Muscle of back (tissue), 11 donors: ENCODE measurements around the gene TMEM63B. TPM values are rescaled to one million over a fixed set of nuclear protein-coding genes. Genes with fewer than 3 reads are reported as not detected.
"Not testable (repeated sequence)": the region's sequence is repeated elsewhere in the genome, so short reads cannot be mapped to it uniquely, and the experiment has no call there.

Source experiments
- DNase-seq, 3 donors: peaks; one replicate each; pipeline versions ENCODE4 v3.0.0 to v3.0.0-alpha.2; 2013
- polyA plus RNA-seq, 10 donors: library from polyadenylated mRNA; unstranded; fragments of 120-200 nt; gene quantifications; one replicate each; pipeline ENCODE4 v1.2.1, GENCODE V29; 2013; ENCODE audit not compliant: insufficient read length in 10 of 10

The TMEM63B gene
- polyA plus RNA-seq, 10 donors = 14.2 to 20.5 (median 16.8) TPM

GRCh38 chr6:44171899-44172546, 44.7 kb downstream of the TMEM63B start:
- no peak for DNase-seq

DNA sequence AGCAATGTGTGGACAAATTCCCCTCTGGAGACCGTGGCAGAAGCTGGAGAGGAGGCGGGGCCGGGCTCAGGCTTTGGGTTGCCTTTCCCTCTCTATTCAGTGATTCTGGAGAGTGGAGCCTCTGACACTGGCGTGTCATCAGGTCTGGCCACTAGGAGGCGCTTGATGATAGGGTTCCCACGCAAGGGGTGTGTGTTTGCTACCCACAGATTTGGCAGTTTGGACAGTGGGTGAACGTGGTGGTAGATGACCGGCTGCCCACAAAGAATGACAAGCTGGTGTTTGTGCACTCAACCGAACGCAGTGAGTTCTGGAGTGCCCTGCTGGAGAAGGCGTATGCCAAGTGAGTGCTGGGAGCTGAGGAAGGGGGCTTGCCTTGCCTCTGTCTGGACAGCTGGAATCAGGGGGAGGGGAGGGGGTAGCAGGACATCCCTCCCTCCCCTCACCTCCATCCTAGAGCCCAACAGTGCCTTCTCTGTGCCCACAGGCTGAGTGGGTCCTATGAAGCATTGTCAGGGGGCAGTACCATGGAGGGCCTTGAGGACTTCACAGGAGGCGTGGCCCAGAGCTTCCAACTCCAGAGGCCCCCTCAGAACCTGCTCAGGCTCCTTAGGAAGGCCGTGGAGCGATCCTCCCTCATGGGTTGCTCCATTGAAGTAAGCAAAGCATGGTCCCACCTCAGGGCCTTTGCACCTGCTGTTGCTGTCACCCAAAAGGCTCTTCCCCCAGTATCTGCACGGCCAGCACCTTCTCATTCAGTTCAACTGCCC, 45.6 kb downstream of the TMEM63B start:
- DNase-seq = peak; percentile 62 to 88 (median 85)

GRCh38 chr6:44176130-44176761, 48.9 kb downstream of the TMEM63B start:
- DNase-seq = no peak

- DNase-seq = no peak
Measured at GRCh38 chr6:44176762-44177509, 49.6 kb downstream of the TMEM63B start.

DNA sequence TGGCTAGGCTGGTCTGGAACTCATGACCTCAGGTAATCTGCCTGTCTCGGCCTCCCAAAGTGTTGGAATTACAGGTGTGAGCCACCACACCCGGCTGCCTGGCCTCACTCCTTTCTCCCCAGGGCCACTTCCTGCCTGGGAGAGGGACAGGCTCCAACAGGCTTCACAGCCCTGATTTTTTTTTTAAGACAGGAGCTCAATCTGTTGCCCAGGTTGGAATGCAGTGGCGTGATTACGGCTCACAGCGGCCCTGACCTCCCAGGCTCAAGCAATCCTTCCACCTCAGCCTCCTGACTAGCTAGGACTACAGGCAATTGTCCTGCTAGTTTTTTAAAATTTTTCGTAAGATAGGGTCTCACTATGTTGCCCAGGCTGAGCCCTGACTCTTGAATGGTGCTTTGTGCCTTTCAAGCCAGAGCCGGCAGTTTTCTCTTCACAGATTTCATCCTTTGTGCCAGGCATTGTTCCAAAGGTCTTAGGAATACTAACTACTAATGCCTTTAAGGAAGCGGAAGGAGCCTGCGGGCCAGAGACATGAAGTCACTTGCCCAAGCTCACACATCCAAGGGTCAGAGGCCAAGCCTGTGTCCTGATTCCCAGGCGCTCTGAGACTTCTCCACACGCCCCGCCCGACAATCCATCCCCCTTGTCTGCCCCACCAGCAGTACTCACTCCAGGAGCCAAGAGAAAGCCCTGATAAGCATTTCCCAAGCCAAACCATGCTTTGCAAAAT, 50.5 kb downstream of the TMEM63B start:
- no peak for DNase-seq

- no peak for DNase-seq
Measured at GRCh38 chr6:44178424-44179071, 51.2 kb downstream of the TMEM63B start.

GRCh38 chr6:44179072-44179536, 51.8 kb downstream of the TMEM63B start:
- no peak for DNase-seq

DNA sequence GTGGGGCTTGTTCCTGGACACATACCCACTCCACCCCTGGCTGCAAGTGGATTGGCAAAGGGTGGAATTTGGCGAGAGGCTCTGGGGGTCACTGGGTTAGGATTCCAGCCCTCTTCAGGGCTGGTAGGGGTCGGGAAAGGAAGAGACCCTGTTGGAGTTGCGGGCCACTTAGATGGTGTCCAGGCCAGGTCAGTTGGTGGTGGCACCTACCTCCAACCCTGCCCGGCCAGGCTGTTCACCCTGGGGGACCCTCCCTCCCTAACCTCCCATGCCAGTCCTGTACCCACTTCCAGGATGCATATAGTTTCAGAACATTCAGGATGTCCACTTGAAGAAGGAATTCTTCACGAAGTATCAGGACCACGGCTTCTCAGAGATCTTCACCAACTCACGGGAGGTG, 52.3 kb downstream of the TMEM63B start:
- no peak for DNase-seq

- DNase-seq = no peak
Measured at GRCh38 chr6:44180406-44180805, 53.1 kb downstream of the TMEM63B start.

DNA sequence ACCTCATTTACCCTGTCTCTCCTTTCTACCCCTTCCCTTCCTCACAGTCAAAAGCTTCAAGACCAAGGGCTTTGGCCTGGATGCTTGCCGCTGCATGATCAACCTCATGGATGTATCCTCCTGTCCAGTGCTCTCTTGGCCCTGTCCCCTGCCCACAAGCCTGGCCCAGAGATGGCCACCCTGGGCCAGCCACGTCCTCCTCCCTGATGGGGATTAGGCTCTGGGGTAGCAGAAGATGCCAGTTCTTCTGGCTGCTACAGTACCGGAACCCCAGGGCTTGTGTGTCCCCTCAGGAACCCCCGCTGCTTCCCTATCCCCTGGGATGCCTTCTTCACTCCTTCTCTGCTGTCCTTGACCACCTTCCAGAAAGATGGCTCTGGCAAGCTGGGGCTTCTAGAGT, 53.5 kb downstream of the TMEM63B start:
- DNase-seq = no peak

DNA sequence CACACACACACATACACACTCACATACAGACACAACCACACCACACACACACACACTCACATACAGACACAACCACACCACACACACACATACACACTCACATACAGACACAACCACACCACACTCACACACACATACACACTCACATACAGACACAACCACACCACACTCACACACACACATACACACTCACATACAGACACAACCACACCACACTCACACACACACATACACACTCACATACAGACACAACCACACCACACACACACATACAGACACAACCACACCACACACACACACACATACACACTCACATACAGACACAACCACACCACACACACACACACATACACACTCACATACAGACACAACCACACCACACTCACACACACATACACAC, 54.4 kb downstream of the TMEM63B start:
- not testable (repeated sequence) for DNase-seq

DNA sequence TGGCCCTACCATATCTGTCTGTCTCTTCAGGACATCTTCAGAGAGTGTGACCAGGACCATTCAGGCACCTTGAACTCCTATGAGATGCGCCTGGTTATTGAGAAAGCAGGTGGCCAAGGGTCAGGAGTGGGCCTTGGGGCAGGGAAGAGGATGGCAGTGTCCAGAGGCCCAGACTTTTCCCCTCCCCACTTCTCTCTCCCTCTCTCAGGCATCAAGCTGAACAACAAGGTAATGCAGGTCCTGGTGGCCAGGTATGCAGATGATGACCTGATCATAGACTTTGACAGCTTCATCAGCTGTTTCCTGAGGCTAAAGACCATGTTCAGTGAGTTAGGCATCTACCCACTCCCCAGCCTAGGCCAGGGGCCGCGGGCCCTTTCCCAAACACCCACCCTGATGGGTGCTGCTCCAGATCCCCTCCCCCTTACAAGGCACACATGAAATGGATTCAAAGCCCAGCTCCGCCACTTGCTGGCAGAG, 55.6 kb downstream of the TMEM63B start:
- no peak for DNase-seq

- DNase-seq = no peak
Measured at GRCh38 chr6:44183783-44184182, 56.4 kb downstream of the TMEM63B start.

DNA sequence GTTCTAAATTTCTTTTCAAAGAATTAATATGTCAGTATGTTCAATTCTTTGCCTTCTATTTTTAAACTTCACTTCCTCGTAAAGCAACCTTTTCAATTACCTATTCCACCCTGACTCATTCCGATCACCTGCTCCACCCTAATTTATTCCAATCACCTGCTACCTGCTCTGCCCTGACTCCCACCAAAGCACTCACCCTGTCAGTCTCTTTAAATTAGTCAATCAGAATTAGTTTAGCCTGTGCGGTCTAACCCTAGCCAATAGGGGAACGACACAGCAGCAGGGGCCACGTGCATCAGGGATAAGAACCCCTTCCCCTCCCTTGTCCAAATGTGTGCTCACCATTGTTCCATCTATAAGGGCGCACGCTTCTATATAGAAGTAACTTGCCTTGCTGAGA, 58.0 kb downstream of the TMEM63B start:
- not testable (repeated sequence) for DNase-seq

- no peak for DNase-seq
Measured at GRCh38 chr6:44185953-44186634, 58.7 kb downstream of the TMEM63B start.

- DNase-seq = no peak
Measured at GRCh38 chr6:44186635-44187025, 59.3 kb downstream of the TMEM63B start.

DNA sequence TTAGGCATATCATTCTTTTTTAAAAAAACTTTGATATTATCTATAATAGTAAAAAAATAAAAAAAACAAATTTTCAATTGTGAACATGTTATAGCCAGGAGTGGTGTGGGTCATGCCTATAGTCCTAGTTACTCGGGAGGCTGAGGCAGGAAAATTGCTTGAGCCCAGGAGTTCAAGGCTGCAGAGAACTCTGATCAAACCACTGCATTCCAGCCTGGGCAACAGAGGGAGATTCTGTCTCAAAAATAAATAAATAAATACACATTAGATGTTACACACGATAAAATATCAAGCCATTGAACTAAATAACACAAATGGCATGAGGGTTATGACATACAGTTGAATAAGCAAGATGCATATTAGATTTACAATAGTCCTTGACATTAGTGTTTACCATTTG, 61.5 kb downstream of the TMEM63B start:
- DNase-seq = no peak

DNA sequence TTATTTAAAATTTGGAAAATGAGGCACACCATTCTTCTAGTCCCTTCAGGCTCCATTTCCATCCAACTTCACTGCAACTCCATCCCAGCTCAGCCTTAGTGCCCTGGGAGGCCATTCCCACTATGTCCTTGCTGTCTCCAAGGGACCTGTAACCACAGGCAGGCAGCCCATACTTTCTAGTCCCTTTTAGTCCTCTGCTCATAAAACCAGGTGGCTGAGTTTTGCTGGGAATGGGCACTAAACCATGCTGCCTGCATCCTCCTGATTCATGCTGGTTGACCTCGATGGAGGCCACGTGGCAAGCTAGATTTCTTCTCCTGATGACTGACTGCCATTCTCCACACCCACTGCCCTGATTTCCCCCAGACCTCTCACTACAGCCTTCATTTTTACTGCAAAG, 61.9 kb downstream of the TMEM63B start:
- no peak for DNase-seq

DNA sequence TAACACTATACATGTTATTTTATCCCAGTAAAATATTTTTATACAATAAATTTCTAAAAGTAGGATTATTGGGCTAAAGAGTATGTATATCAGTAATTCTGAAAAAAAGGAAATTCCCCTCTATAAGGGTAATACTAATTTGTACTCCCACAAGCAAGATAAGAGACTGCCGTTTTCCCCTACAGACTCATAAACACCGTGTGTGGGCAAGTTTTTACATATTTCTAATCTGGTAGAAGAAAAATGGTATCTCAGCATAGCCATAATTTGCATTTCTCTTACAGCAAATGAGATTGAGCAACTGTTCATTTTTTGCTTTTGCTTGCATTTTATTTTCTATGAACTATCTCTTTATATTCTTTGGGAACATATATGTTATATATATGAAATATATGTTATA, 63.4 kb downstream of the TMEM63B start:
- no peak for DNase-seq

DNA sequence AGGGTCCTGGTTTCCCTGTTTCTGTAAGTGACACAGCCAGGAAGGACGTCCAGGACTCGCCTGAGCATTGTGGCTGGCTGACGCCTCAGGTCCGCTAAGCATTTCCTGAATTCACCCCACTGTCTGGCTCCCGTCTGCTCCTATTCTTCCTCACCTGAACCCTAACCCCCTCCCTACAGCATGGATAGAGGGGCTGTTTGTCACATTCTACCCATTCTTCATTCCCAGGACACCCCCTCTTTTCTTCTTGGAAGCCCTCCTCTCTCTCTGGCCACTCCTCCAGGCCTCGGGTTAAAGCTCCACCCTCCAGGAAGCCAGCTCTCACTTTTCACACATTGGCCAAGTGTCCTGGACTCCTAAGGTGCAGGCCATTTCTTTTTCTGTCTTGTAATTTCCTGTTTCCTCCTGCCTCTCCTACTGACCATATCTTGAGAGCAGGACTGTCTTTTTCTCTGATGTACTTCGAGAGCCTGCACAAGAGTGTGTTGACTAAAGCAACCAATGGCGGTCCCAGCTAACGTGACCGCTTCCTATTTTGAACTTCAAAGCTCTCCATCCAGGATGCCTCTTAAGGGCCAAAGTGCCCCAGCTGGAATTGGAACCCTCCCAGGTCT, 65.2 kb downstream of the TMEM63B start:
- peak in 1 of 3 donors; percentile 42 for DNase-seq
